ENCODE results near the gene SIM1.

- TF ChIP-seq CTCF (IDR thresholded peaks at IDR 0.05) = no peak
- TF ChIP-seq EZH2 (IDR thresholded peaks at IDR 0.05) = no peak
- TF ChIP-seq EZH2phosphoT487 (IDR thresholded peaks at IDR 0.05) = no peak
Measured at GRCh38 chr6:100382031-100382430, 82.7 kb downstream of the SIM1 start.

Measured in neural progenitor cell (in vitro differentiated cells).